HepG2 (cell line): ENCODE measurements around the gene GSK3A. TPM values are rescaled to one million over a fixed set of nuclear protein-coding genes. Genes with fewer than 3 reads are reported as not detected.

Source experiments
- ESRRA ChIP-seq: sonication (generic); formaldehyde crosslinking; IDR thresholded peaks from 2 replicates; pipeline ENCODE4 v1.5.1; 2020; ENCODE audit warnings: mild to moderate bottlenecking, low read depth, missing genetic modification reagents
- FOXK2 ChIP-seq: fragments of 450-650 bp; IDR thresholded peaks from 2 replicates; pipeline ENCODE4 v1.6.1; 2016
- SNAPC2 ChIP-seq: sonication (generic); formaldehyde crosslinking; IDR thresholded peaks from 2 replicates; pipeline ENCODE4 v1.8.1; 2022; ENCODE audit warnings: mild to moderate bottlenecking, missing genetic modification reagents
- ZNF431 ChIP-seq: sonication (generic); formaldehyde crosslinking; IDR thresholded peaks from 2 replicates; pipeline ENCODE4 v1.9.0; 2022; ENCODE audit warnings: missing genetic modification reagents, low read depth, mild to moderate bottlenecking, borderline replicate concordance
- ZNF781 ChIP-seq: sonication (generic); formaldehyde crosslinking; IDR thresholded peaks from 2 replicates; pipeline ENCODE4 v1.5.1; 2020; ENCODE audit warnings: borderline replicate concordance, mild to moderate bottlenecking, missing genetic modification reagents; ENCODE audit errors: not compliant biosample characterization
- polyA plus RNA-seq, 8 experiments: library from polyadenylated mRNA; depleted of rRNA in 3 of 8; stranded (reverse) in 7 of 8; unstranded in 1 of 8; fragments of >200 nt; fragmentation: Illumina TruSeq in 4 of 8; extraction: Trizol in 4 of 8; gene quantifications; 2 replicates each; pipeline versions ENCODE4 v1.2.1 to v1.2.3, GENCODE V29; 2011 to 2016; ENCODE audit warnings: low read depth in 4 of 8, missing spikeins in 1 of 8, mixed read lengths in 1 of 8; ENCODE audit not compliant: insufficient read depth in 1 of 8
- total RNA-seq, 5 experiments: library from RNA; depleted of rRNA; stranded (reverse); fragments of >200 nt; fragmentation: Illumina TruSeq; extraction: Trizol; gene quantifications; 2 replicates each; pipeline ENCODE4 v1.2.3, GENCODE V29; 2016; ENCODE audit warnings: low read depth in 1 of 5
- TF ChIP-seq, protein P1 (sequence below): sonication (generic); formaldehyde crosslinking; IDR thresholded peaks from 2 replicates; pipeline ENCODE4 v1.4.0; 2020; ENCODE audit warnings: missing genetic modification reagents
- TF ChIP-seq, protein P2 (sequence below): sonication (generic); formaldehyde crosslinking; IDR thresholded peaks from 2 replicates; pipeline ENCODE4 v1.5.0; 2020; ENCODE audit warnings: missing genetic modification reagents, mild to moderate bottlenecking, borderline replicate concordance
- TF ChIP-seq, protein P3 (sequence below): sonication (generic); formaldehyde crosslinking; IDR thresholded peaks from 2 replicates; pipeline ENCODE4 v1.4.0; 2020; ENCODE audit warnings: missing genetic modification reagents
- TF ChIP-seq, protein P4 (sequence below), 2 experiments: sonication (generic) in 1 of 2; formaldehyde crosslinking in 1 of 2; IDR thresholded peaks; 2 replicates each; pipeline versions ENCODE4 v1.4.0 to v1.6.1; 2016 to 2020; ENCODE audit warnings: borderline replicate concordance in 1 of 2, low read depth in 1 of 2, mild to moderate bottlenecking in 1 of 2, missing genetic modification reagents in 1 of 2
- TF ChIP-seq, protein P5 (sequence below): sonication (generic); formaldehyde crosslinking; IDR thresholded peaks from 2 replicates; pipeline ENCODE4 v1.9.0; 2022; ENCODE audit warnings: missing genetic modification reagents, mild to moderate bottlenecking, borderline replicate concordance

The GSK3A gene
- total and polyA plus RNA-seq, 2 of the 13 experiments (the other 11 are each of a cell fraction or from before 2014, with no cell fraction given) = 16.9 to 52.5 TPM

DNA sequence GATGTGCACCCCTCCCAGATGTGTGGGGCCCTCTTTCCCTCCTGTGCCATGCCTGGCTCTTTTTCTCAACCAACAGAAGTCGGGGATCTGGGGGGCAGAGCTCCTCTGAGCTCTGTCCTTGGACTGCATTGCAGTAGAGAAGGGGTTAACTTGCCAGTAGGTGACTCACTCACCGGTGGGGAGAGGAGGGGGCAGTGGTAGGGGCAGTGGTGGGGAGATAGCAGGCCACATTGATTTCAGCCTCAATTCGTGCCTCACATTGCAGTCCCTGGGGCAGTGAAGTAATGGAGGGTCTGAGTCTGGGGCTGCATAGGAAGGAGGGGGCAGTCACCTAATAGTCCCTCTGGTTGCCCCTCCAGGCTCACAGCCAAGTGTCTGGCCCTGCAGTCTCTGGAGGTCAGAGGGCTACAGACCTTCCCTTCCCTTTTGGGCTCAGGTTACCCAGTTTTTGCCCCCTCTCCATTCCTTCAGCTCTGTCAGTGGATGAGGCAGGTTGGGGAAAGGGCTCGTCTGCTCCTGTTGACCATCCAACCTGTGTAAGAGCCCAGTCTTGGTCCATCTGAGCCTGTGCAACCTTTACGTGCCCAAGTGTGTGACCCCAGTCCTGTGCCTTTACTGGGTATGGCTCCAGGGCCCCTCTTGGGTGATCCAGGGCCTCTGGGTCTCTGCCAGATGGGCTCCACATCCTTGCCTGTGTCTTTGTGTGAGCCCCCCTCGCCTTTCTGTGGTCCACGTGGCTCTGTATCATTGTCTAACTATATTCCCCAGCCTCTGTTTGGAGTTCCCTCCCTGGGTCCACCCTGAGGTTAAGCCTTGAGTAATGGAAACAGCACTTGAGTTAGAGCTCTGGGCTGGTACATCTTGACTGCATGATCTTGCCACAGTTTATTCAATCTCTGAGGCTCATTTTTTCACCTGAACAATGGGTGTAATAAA is 39.7 kb upstream of the GSK3A start (continued):
- TF ChIP-seq, protein P1, sequence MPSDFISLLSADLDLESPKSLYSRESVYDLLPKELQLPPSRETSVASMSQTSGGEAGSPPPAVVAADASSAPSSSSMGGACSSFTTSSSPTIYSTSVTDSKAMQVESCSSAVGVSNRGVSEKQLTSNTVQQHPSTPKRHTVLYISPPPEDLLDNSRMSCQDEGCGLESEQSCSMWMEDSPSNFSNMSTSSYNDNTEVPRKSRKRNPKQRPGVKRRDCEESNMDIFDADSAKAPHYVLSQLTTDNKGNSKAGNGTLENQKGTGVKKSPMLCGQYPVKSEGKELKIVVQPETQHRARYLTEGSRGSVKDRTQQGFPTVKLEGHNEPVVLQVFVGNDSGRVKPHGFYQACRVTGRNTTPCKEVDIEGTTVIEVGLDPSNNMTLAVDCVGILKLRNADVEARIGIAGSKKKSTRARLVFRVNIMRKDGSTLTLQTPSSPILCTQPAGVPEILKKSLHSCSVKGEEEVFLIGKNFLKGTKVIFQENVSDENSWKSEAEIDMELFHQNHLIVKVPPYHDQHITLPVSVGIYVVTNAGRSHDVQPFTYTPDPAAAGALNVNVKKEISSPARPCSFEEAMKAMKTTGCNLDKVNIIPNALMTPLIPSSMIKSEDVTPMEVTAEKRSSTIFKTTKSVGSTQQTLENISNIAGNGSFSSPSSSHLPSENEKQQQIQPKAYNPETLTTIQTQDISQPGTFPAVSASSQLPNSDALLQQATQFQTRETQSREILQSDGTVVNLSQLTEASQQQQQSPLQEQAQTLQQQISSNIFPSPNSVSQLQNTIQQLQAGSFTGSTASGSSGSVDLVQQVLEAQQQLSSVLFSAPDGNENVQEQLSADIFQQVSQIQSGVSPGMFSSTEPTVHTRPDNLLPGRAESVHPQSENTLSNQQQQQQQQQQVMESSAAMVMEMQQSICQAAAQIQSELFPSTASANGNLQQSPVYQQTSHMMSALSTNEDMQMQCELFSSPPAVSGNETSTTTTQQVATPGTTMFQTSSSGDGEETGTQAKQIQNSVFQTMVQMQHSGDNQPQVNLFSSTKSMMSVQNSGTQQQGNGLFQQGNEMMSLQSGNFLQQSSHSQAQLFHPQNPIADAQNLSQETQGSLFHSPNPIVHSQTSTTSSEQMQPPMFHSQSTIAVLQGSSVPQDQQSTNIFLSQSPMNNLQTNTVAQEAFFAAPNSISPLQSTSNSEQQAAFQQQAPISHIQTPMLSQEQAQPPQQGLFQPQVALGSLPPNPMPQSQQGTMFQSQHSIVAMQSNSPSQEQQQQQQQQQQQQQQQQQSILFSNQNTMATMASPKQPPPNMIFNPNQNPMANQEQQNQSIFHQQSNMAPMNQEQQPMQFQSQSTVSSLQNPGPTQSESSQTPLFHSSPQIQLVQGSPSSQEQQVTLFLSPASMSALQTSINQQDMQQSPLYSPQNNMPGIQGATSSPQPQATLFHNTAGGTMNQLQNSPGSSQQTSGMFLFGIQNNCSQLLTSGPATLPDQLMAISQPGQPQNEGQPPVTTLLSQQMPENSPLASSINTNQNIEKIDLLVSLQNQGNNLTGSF (CRISPR knock-in tag) = no peak
- TF ChIP-seq FOXK2 (no peak), SNAPC2 (CRISPR knock-in tag) (no peak), ZNF431 (CRISPR knock-in tag) (0 out of 2 replicates have a peak, but pooled peaks have one; percentile 33), ZNF781 (no peak), ESRRA (CRISPR knock-in tag) (no peak)
- TF ChIP-seq, protein P2, sequence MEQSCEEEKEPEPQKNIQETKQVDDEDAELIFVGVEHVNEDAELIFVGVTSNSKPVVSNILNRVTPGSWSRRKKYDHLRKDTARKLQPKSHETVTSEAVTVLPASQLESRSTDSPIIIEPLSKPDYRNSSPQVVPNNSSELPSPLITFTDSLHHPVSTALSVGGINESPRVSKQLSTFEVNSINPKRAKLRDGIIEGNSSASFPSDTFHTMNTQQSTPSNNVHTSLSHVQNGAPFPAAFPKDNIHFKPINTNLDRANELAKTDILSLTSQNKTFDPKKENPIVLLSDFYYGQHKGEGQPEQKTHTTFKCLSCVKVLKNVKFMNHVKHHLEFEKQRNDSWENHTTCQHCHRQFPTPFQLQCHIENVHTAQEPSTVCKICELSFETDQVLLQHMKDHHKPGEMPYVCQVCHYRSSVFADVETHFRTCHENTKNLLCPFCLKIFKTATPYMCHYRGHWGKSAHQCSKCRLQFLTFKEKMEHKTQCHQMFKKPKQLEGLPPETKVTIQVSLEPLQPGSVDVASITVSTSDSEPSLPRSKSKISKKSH (CRISPR knock-in tag) = no peak
- TF ChIP-seq, protein P3, sequence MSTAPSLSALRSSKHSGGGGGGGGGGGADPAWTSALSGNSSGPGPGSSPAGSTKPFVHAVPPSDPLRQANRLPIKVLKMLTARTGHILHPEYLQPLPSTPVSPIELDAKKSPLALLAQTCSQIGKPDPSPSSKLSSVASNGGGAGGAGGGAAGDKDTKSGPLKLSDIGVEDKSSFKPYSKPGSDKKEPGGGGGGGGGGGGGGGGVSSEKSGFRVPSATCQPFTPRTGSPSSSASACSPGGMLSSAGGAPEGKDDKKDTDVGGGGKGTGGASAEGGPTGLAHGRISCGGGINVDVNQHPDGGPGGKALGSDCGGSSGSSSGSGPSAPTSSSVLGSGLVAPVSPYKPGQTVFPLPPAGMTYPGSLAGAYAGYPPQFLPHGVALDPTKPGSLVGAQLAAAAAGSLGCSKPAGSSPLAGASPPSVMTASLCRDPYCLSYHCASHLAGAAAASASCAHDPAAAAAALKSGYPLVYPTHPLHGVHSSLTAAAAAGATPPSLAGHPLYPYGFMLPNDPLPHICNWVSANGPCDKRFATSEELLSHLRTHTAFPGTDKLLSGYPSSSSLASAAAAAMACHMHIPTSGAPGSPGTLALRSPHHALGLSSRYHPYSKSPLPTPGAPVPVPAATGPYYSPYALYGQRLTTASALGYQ (CRISPR knock-in tag) = no peak
- TF ChIP-seq, protein P4, sequence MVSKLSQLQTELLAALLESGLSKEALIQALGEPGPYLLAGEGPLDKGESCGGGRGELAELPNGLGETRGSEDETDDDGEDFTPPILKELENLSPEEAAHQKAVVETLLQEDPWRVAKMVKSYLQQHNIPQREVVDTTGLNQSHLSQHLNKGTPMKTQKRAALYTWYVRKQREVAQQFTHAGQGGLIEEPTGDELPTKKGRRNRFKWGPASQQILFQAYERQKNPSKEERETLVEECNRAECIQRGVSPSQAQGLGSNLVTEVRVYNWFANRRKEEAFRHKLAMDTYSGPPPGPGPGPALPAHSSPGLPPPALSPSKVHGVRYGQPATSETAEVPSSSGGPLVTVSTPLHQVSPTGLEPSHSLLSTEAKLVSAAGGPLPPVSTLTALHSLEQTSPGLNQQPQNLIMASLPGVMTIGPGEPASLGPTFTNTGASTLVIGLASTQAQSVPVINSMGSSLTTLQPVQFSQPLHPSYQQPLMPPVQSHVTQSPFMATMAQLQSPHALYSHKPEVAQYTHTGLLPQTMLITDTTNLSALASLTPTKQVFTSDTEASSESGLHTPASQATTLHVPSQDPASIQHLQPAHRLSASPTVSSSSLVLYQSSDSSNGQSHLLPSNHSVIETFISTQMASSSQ (IDR thresholded peaks at IDR 0.05; ENCODE audit: low read depth) = no peak
- TF ChIP-seq, protein P4 (CRISPR knock-in tag; IDR thresholded peaks at IDR 0.05; ENCODE audit: borderline replicate concordance) = peak; percentile 59; the same call in 1 of the 2 replicates
- TF ChIP-seq, protein P5, sequence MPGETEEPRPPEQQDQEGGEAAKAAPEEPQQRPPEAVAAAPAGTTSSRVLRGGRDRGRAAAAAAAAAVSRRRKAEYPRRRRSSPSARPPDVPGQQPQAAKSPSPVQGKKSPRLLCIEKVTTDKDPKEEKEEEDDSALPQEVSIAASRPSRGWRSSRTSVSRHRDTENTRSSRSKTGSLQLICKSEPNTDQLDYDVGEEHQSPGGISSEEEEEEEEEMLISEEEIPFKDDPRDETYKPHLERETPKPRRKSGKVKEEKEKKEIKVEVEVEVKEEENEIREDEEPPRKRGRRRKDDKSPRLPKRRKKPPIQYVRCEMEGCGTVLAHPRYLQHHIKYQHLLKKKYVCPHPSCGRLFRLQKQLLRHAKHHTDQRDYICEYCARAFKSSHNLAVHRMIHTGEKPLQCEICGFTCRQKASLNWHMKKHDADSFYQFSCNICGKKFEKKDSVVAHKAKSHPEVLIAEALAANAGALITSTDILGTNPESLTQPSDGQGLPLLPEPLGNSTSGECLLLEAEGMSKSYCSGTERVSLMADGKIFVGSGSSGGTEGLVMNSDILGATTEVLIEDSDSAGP (CRISPR knock-in tag) = peak; percentile 28; the same call in 1 of the 2 replicates
